ENCODE results near the gene SRGAP1.

Gene SRGAP1

GRCh38 chr12:64083285-64084210 is 239.0 kb downstream of the SRGAP1 start (continued):
- no peak for TF ChIP-seq ZBTB8A (tag by site-specific recombination; IDR thresholded peaks at IDR 0.05)
- no peak for TF ChIP-seq ZNF350 (tag by site-specific recombination; IDR thresholded peaks at IDR 0.05)
- no peak for TF ChIP-seq ZNF302 (tag by site-specific recombination; IDR thresholded peaks at IDR 0.05; ENCODE audit: low read depth)
- TF ChIP-seq ZNF416 (tag by site-specific recombination; IDR thresholded peaks at IDR 0.05), result no peak
- TF ChIP-seq ZNF2 (tag by site-specific recombination; IDR thresholded peaks at IDR 0.05), result no peak
- no peak for TF ChIP-seq YY2 (tag by site-specific recombination; IDR thresholded peaks at IDR 0.05)
- peak; percentile 22; the same call in 1 of the 2 replicates for TF ChIP-seq ZNF513 (tag by site-specific recombination; IDR thresholded peaks at IDR 0.05)
- no peak for TF ChIP-seq ZNF639 (tag by site-specific recombination; IDR thresholded peaks at IDR 0.05)
- TF ChIP-seq ZNF184 (tag by site-specific recombination; IDR thresholded peaks at IDR 0.05), result no peak
- no peak for TF ChIP-seq ZNF24 (tag by site-specific recombination; IDR thresholded peaks at IDR 0.05)
- peak; percentile 55; the same call in 1 of the 2 replicates for TF ChIP-seq ZNF660 (tag by site-specific recombination; IDR thresholded peaks at IDR 0.05)
- no peak for TF ChIP-seq ZNF560 (tag by site-specific recombination; IDR thresholded peaks at IDR 0.05; ENCODE audit: borderline replicate concordance)
- TF ChIP-seq HOXC10 (CRISPR knock-in tag; IDR thresholded peaks at IDR 0.05), result no peak
- no peak for TF ChIP-seq YY1 (tag by site-specific recombination; IDR thresholded peaks at IDR 0.05)
- TF ChIP-seq MYNN (tag by site-specific recombination; IDR thresholded peaks at IDR 0.05; ENCODE audit: borderline replicate concordance), result 0 out of 2 replicates have a peak, but pooled peaks have one; percentile 3
- TF ChIP-seq ZNF610 (tag by site-specific recombination; IDR thresholded peaks at IDR 0.05; ENCODE audit: borderline replicate concordance), result no peak
- TF ChIP-seq GFI1B (tag by site-specific recombination; IDR thresholded peaks at IDR 0.05), result peak; percentile 65; the same call in 1 of the 2 replicates
- no peak for TF ChIP-seq ZNF449 (tag by site-specific recombination; IDR thresholded peaks at IDR 0.05)
- no peak for TF ChIP-seq KLF7 (tag by site-specific recombination; IDR thresholded peaks at IDR 0.05; ENCODE audit: borderline replicate concordance)
- TF ChIP-seq ZBTB10 (tag by site-specific recombination; IDR thresholded peaks at IDR 0.05), result no peak
- no peak for TF ChIP-seq ZNF473 (tag by site-specific recombination; IDR thresholded peaks at IDR 0.05)
- TF ChIP-seq PRDM4 (tag by site-specific recombination; IDR thresholded peaks at IDR 0.05), result no peak
